ENCODE data around the gene RGL1.

RGL1 gene

GRCh38 chr1:183842795-183843144 lies 37.9 kb downstream of the RGL1 start:
- Mint-ChIP-seq H3K27me3 (peaks cover 3% of the 10 kb centered on the region), H3K4me3 (peak overlapping the region; percentile 18), H3K27ac (no peak overlapping the region), H3K9me3 (no peaks in the 10 kb centered on the region), H3K36me3 (no peaks in the 10 kb centered on the region), H3K4me1 (peaks cover 2% of the 10 kb centered on the region)
- ATAC-seq (ENCODE audit: low read depth) (peak; percentile 10), DNase-seq (ENCODE audit: low spot score in 2 of 2) (no peak)

- Mint-ChIP-seq H3K9me3 (no peaks in the 10 kb centered on the region), H3K27me3 (no peaks in the 10 kb centered on the region), H3K27ac (no peak overlapping the region), H3K4me3 (no peak overlapping the region), H3K36me3 (no peaks in the 10 kb centered on the region), H3K4me1 (peaks cover 2% of the 10 kb centered on the region)
- ATAC-seq (ENCODE audit: low read depth) (no peak), DNase-seq (ENCODE audit: low spot score in 2 of 2) (no peak)
Measured at GRCh38 chr1:183844806-183845205, 39.9 kb downstream of the RGL1 start.

DNA sequence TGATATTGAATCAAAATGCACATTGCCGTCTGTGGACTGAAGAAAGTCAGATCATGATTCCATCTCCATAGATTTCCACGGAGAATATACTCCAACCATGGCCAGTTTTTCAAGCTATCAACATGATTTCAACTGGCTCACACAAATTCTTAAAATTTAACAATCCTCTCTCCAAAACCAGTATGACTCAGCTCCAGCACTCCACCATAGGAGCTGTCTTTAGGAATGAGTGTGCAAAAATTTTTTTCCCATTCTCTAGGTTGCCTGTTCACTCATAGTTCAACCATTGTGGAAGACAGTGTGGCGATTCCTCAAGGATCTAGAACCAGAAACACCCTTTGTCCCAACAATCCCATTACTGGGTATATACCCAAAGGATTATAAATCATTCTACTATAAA lies 40.8 kb downstream of the RGL1 start:
- Mint-ChIP-seq H3K4me3 (no peak overlapping the region), H3K4me1 (peaks cover 2% of the 10 kb centered on the region), H3K36me3 (no peaks in the 10 kb centered on the region), H3K27me3 (no peaks in the 10 kb centered on the region), H3K9me3 (no peaks in the 10 kb centered on the region), H3K27ac (no peak overlapping the region)
- no peak for DNase-seq (ENCODE audit: low spot score in 2 of 2)
- ATAC-seq (ENCODE audit: low read depth), result no peak

DNA sequence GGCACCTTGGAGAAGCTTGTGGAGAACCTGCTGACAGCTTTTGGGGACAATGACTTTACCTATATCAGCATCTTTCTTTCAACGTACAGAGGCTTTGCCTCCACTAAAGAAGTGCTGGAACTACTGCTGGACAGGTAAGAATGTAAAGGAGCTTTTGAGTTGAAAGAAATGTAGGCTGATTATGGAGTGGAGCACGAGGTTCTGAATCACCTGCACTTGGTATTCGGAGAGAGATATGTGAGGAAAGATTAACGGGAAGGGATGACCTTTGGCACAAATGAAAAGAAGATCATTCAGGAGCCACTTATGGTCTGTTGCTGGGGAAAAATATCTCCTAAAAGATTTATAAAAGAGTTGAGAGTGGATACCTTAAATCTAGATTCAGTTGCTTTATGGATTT lies 42.7 kb downstream of the RGL1 start:
- Mint-ChIP-seq H3K4me3 (no peak overlapping the region), H3K4me1 (no peaks in the 10 kb centered on the region), H3K27me3 (no peaks in the 10 kb centered on the region), H3K36me3 (no peaks in the 10 kb centered on the region), H3K27ac (no peak overlapping the region), H3K9me3 (no peaks in the 10 kb centered on the region)
- ATAC-seq (ENCODE audit: low read depth), result no peak
- DNase-seq (ENCODE audit: low spot score in 2 of 2), result no peak

DNA sequence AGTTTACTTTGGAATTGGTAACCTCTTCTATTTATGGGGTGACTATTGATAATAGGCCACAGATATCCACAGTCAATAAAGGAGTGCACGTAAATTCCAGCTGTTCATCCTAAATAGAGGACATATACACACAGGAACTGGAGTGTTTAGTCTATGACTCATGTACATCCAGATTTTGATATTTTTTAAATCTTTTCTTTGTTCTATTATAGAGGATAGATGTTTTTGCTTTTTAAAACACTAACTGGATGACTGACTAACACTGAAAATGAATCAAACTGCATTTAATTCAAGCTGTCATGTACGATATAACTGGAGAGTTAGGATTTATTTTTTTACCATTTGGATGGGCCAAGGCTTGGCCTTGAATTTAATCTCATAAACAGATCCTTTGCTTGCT lies 45.9 kb downstream of the RGL1 start:
- Mint-ChIP-seq H3K4me3 (no peak overlapping the region), H3K4me1 (no peaks in the 10 kb centered on the region), H3K9me3 (no peaks in the 10 kb centered on the region), H3K36me3 (no peaks in the 10 kb centered on the region), H3K27me3 (no peaks in the 10 kb centered on the region), H3K27ac (no peak overlapping the region)
- DNase-seq (ENCODE audit: low spot score in 2 of 2) (no peak), ATAC-seq (ENCODE audit: low read depth) (no peak)

DNA sequence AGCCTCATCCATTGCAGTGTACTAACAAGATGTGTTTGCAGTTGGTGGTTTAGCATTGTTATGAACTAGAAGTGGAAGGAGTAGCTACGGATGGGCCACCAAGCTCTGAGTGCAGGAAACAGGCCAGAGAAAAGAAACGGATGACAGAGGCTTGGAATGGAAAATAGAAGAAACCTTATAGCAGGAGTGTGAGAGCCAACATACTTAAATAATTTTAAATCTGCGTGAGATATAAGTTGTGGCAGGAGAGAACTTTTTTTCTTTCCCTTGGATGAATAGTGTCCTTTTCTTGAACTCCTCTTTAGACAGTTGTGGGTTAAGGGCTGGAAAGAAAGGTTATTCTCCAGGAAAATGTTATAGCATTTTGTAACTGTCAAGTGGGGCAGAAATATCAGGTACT lies 54.2 kb downstream of the RGL1 start:
- H3K9me3 Mint-ChIP-seq, result no peaks in the 10 kb centered on the region
- DNase-seq (ENCODE audit: low spot score in 2 of 2), result no peak
- H3K27ac Mint-ChIP-seq, result no peak overlapping the region
- H3K27me3 Mint-ChIP-seq, result peaks cover 6% of the 10 kb centered on the region
- ATAC-seq (ENCODE audit: low read depth), result no peak
- no peaks in the 10 kb centered on the region for H3K36me3 Mint-ChIP-seq
- H3K4me1 Mint-ChIP-seq, result no peaks in the 10 kb centered on the region
- H3K4me3 Mint-ChIP-seq, result no peak overlapping the region

DNA sequence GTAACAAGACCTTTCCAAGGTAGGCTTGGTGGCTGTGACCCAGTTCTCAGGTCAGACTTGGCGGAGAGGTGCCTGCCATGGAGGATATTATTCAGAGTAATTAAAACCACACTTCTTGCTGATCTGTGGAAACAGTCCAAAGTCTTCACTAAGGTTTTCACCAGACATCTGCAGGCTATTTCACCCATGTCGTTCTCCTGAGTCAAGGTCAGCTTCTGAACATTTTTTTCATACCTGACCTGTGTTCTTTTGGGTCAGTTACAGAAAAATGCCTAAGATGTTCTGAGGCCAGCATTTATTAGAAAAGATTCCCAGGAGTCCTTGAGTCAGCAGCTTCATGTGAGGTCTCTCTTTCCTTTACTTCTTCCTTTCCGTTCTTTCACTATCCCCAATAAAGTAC lies 54.9 kb downstream of the RGL1 start:
- Mint-ChIP-seq H3K27ac (no peak overlapping the region), H3K36me3 (no peaks in the 10 kb centered on the region), H3K4me3 (no peak overlapping the region), H3K4me1 (no peaks in the 10 kb centered on the region), H3K9me3 (no peaks in the 10 kb centered on the region), H3K27me3 (peaks cover 6% of the 10 kb centered on the region)
- no peak for DNase-seq (ENCODE audit: low spot score in 2 of 2)
- ATAC-seq (ENCODE audit: low read depth), result no peak

- H3K4me3 Mint-ChIP-seq, result no peak overlapping the region
- H3K4me1 Mint-ChIP-seq, result no peaks in the 10 kb centered on the region
- ATAC-seq (ENCODE audit: low read depth) (no peak), DNase-seq (ENCODE audit: low spot score in 2 of 2) (no peak)
- no peak overlapping the region for H3K27ac Mint-ChIP-seq
- H3K9me3 Mint-ChIP-seq, result no peaks in the 10 kb centered on the region
- H3K36me3 Mint-ChIP-seq, result no peaks in the 10 kb centered on the region
- peaks cover 6% of the 10 kb centered on the region for H3K27me3 Mint-ChIP-seq
Measured at GRCh38 chr1:183862967-183863366, 58.0 kb downstream of the RGL1 start.

DNA sequence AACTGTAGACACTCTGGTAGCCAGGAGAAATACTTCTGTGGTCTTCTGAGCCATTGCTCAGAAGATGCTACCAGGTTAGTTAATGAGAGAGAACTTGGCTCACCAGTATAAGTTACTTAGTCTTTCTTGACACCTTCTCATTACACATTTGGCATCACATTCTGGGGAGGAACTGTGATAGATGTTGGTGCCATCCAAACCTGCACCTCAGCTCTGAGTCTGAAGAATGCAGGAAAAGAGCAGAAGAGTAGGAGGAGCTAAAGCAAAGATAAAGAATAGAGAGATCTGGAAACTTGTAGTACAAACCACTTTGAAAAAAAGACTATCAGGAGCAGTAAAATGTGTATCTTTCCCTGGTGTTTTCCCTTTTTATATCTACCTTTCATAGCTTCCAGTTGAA lies 58.9 kb downstream of the RGL1 start:
- DNase-seq (ENCODE audit: low spot score in 2 of 2) (no peak), ATAC-seq (ENCODE audit: low read depth) (no peak)
- Mint-ChIP-seq H3K9me3 (no peaks in the 10 kb centered on the region), H3K27ac (no peak overlapping the region), H3K4me3 (no peak overlapping the region), H3K4me1 (no peaks in the 10 kb centered on the region), H3K27me3 (peaks cover 6% of the 10 kb centered on the region), H3K36me3 (no peaks in the 10 kb centered on the region)

- H3K4me3 Mint-ChIP-seq, result no peak overlapping the region
- H3K27ac Mint-ChIP-seq, result no peak overlapping the region
Measured at GRCh38 chr1:183864611-183865010, 59.7 kb downstream of the RGL1 start.

DNA sequence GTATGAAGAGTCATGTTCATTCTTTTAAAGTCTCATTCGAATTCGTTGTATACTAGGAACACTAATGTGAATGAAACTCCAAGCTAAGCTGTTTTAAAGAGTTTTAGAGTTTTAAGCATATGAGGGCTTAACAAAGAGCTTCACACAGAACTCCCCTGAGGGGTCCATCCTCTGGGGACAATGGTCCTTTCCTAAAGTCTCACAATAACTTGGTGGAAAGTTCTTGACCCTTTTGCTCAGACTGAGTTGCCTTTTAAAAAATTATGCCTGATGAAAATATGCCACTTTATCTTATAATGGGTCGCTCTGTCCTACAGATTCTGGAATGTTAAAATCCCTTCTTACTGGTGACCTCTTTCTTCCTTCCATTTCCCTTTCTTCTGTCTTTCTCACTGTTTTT lies 64.3 kb downstream of the RGL1 start:
- no peak for DNase-seq (ENCODE audit: low spot score in 2 of 2)
- no peaks in the 10 kb centered on the region for H3K27me3 Mint-ChIP-seq
- ATAC-seq (ENCODE audit: low read depth), result no peak
- H3K4me3 Mint-ChIP-seq, result no peak overlapping the region
- peaks cover under 1% of the 10 kb centered on the region for H3K4me1 Mint-ChIP-seq
- no peak overlapping the region for H3K27ac Mint-ChIP-seq
- H3K36me3 Mint-ChIP-seq, result no peaks in the 10 kb centered on the region
- H3K9me3 Mint-ChIP-seq, result no peaks in the 10 kb centered on the region

More at GRCh38 chr1:183864611-183865010, 59.7 kb downstream of the RGL1 start:
- ATAC-seq (ENCODE audit: low read depth) (no peak), DNase-seq (ENCODE audit: low spot score in 2 of 2) (no peak)
- H3K27me3 Mint-ChIP-seq, result peaks cover 4% of the 10 kb centered on the region
- no peaks in the 10 kb centered on the region for H3K4me1 Mint-ChIP-seq
- no peaks in the 10 kb centered on the region for H3K36me3 Mint-ChIP-seq
- no peaks in the 10 kb centered on the region for H3K9me3 Mint-ChIP-seq

- no peak for ATAC-seq (ENCODE audit: low read depth)
Measured at GRCh38 chr1:183869664-183870063, 64.7 kb downstream of the RGL1 start.

DNA sequence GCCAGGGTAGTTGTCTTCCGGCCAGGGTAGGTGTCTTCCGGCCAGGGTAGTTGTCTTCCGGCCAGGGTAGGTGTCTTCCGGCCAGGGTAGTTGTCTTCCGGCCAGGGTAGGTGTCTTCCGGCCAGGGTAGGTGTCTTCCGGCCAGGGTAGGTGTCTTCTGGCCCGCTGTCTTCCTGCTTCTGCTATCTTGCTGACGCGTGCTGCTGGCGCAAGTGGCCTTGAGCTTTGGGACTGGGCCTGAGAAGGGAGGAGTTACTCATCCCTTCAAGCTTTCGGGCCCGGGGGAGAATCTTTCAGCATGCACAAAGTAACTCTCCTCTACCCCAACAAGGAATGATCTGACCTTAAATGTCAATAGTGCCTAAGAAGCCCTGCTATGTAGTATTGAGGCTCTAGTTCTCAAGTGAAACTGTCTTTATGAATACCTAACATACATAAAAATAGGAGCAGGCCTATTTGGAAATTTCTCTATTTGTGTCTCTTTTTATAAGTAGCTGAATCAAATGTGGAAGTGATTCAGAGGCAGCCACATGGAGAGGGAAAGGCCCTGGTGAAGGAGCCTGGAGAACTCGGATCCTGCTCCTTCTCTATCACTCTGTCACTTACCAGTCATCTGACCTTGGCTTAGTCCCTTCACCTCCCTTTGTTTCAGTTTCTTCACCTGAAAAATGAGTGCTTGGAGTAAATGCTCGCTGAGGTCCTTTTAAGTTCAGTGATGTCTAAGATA lies 65.6 kb downstream of the RGL1 start:
- DNase-seq (ENCODE audit: low spot score in 2 of 2), result no peak
- Mint-ChIP-seq H3K27me3 (no peaks in the 10 kb centered on the region), H3K9me3 (no peaks in the 10 kb centered on the region), H3K4me1 (peaks cover 3% of the 10 kb centered on the region), H3K4me3 (no peak overlapping the region), H3K27ac (no peak overlapping the region), H3K36me3 (no peaks in the 10 kb centered on the region)
- ATAC-seq (ENCODE audit: low read depth), result no peak

More at GRCh38 chr1:183869664-183870063, 64.7 kb downstream of the RGL1 start:
- H3K4me1 Mint-ChIP-seq, result peaks cover 3% of the 10 kb centered on the region
- no peaks in the 10 kb centered on the region for H3K9me3 Mint-ChIP-seq
- no peaks in the 10 kb centered on the region for H3K36me3 Mint-ChIP-seq
- H3K4me3 Mint-ChIP-seq, result no peak overlapping the region
- no peak overlapping the region for H3K27ac Mint-ChIP-seq
- no peak for DNase-seq (ENCODE audit: low spot score in 2 of 2)
- no peaks in the 10 kb centered on the region for H3K27me3 Mint-ChIP-seq

DNA sequence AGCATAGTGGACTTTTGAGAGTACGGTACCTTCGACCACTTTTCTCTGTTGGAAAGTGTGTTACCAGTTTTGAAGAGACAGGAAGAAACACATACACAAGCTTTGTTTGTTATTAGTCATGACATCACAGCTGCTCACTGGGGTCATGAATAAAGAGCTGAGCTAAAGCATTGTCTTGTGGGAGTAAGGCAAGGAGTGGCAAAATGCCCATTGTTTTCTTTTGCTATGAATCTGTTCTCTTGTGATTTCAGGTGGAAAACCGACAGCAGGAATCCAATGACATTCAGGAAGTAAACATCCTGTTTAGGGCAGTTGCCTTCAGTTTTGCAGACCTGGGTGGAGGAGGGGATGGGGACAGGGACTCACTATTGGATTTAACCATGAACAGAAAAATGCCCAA lies 66.2 kb downstream of the RGL1 start:
- no peak overlapping the region for H3K27ac Mint-ChIP-seq
- H3K27me3 Mint-ChIP-seq, result no peaks in the 10 kb centered on the region
- ATAC-seq (ENCODE audit: low read depth) (no peak), DNase-seq (ENCODE audit: low spot score in 2 of 2) (no peak)
- no peak overlapping the region for H3K4me3 Mint-ChIP-seq
- H3K36me3 Mint-ChIP-seq, result no peaks in the 10 kb centered on the region
- no peaks in the 10 kb centered on the region for H3K9me3 Mint-ChIP-seq
- peaks cover 3% of the 10 kb centered on the region for H3K4me1 Mint-ChIP-seq

- H3K9me3 Mint-ChIP-seq, result no peaks in the 10 kb centered on the region
- no peak for ATAC-seq (ENCODE audit: low read depth)
- no peaks in the 10 kb centered on the region for H3K27me3 Mint-ChIP-seq
- no peak overlapping the region for H3K4me3 Mint-ChIP-seq
- H3K36me3 Mint-ChIP-seq, result no peaks in the 10 kb centered on the region
- H3K4me1 Mint-ChIP-seq, result peaks cover 3% of the 10 kb centered on the region
- DNase-seq (ENCODE audit: low spot score in 2 of 2), result no peak
- H3K27ac Mint-ChIP-seq, result no peak overlapping the region
Measured at GRCh38 chr1:183871601-183872000, 66.7 kb downstream of the RGL1 start.
